ENCODE results near the gene RFNG. TPM values are rescaled to one million over a fixed set of nuclear protein-coding genes. Genes with fewer than 3 reads are reported as not detected.

Gene RFNG
- total RNA-seq, 2 donors from 2014 or later, result 46.3 to 54.5 TPM

DNA sequence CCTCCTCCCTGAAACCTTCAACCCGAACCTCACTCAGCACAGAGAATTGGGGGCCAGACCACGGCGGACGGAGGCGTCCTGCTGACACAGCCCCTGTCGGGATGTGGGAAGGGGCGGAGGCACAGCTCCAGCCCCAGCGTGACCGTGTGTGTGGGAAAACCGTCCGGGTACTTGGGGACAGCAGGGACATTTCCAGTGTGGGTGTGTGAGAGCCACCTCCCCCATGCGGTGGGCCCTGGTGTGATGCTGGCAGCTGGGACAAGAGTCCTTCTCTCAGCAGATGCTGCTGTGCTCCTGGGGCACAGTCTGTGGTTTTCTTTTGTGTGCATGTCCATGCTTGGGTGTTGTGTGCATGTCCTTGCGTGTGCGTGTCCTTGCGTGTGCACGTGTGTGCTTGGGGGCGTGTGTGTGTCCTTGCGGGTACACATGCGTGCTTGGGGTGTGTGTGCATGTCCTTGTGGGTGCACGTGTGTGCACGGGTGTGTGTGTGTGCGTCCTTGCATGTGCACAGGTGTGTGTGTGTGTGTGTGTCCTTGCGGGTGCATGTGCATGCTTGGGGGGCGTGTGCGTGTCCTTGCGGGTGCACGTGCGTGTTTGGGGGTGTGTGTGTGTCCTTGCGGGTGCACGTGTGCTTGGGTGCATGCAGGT lies 45.8 kb downstream of the RFNG start:
- Histone ChIP-seq H3K4me1 (ENCODE audit: control insufficient read depth, insufficient read depth, low read length) (no peaks in the 10 kb centered on the region), H3K27me3 (ENCODE audit: control insufficient read depth, insufficient read depth, low read length, poor library complexity, severe bottlenecking) (no peaks in the 10 kb centered on the region), H3K4me3 (ENCODE audit: low read length) (no peak overlapping the region), H3K9ac (ENCODE audit: extremely low read depth, low read length, poor library complexity, severe bottlenecking) (no peak overlapping the region), H3K27ac (ENCODE audit: low read depth, low read length) (no peak overlapping the region), H3K36me3 (ENCODE audit: control insufficient read depth, insufficient read depth, low read length) (no peaks in the 10 kb centered on the region), H3K9me3 (ENCODE audit: control insufficient read depth, low read length) (no peaks in the 10 kb centered on the region)
- Mint-ChIP-seq H3K9me3 (no peaks in the 10 kb centered on the region), H3K27me3 (ENCODE audit: insufficient read depth) (no peaks in the 10 kb centered on the region), H3K36me3 (ENCODE audit: low read depth) (no peaks in the 10 kb centered on the region), H3K27ac (no peak overlapping the region), H3K4me3 (no peak overlapping the region), H3K4me1 (no peaks in the 10 kb centered on the region)
- TF ChIP-seq, protein P1, sequence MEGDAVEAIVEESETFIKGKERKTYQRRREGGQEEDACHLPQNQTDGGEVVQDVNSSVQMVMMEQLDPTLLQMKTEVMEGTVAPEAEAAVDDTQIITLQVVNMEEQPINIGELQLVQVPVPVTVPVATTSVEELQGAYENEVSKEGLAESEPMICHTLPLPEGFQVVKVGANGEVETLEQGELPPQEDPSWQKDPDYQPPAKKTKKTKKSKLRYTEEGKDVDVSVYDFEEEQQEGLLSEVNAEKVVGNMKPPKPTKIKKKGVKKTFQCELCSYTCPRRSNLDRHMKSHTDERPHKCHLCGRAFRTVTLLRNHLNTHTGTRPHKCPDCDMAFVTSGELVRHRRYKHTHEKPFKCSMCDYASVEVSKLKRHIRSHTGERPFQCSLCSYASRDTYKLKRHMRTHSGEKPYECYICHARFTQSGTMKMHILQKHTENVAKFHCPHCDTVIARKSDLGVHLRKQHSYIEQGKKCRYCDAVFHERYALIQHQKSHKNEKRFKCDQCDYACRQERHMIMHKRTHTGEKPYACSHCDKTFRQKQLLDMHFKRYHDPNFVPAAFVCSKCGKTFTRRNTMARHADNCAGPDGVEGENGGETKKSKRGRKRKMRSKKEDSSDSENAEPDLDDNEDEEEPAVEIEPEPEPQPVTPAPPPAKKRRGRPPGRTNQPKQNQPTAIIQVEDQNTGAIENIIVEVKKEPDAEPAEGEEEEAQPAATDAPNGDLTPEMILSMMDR (conservative IDR thresholded peaks at IDR 0.05), result no peak
- no peak for DNase-seq
- 89 to 94% methylated on average over 15 to 30 of the region's 30 CpGs for WGBS, 2 experiments (ENCODE audit: insufficient coverage in 1 of 2, insufficient read length in 1 of 2)

DNA sequence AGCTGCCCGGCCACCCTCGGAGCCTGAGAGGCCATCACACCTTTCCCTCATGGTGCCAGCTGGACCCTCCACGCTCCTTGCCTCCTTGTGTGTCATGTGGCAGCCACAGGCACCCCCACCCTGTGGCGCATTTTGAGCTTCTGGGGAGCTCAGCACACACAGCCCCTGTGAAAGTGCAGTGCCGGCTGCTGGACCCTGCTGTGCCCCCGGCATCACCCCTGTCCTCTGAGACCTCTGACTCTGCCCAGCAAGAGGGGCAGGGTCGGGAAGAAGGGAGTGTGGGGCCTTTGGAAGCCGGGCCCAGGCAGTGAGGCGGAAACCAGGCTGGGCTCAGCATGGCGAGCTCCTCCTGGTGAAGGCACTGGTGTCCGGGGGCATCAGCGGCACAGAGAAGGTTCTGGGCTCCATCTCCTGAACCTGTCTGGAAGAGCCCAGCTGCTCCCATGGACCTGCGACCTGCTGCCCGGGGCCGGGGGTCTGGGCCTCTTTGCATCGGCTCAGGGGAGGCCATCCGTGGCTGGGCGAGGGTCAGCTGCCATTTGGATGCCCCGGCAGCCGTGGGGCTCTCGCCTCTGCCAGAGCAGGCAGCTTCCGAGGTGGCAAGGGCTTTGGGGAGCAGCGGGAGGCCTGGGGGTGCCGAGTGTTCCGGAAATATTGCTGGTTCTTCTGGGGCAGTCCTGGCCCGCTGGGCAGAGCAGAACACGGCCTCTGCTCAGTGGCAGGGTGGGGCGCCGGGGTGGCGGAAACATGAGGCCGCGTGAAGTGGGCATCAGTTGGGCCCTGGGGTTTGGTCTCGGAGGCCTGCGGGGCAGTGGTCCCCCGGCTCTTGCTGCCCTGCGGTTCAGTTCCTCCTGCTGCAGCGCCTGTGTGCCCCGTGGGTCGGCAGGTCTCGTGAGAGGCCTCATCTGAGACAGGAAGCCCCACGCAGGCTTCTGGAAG lies 46.8 kb downstream of the RFNG start:
- Mint-ChIP-seq H3K4me3 (no peak overlapping the region), H3K27ac (no peak overlapping the region), H3K4me1 (no peaks in the 10 kb centered on the region), H3K9me3 (no peaks in the 10 kb centered on the region), H3K36me3 (ENCODE audit: low read depth) (no peaks in the 10 kb centered on the region), H3K27me3 (ENCODE audit: insufficient read depth) (no peaks in the 10 kb centered on the region)
- Histone ChIP-seq H3K9me3 (ENCODE audit: control insufficient read depth, low read length) (no peaks in the 10 kb centered on the region), H3K27me3 (ENCODE audit: control insufficient read depth, insufficient read depth, low read length, poor library complexity, severe bottlenecking) (no peaks in the 10 kb centered on the region), H3K4me1 (ENCODE audit: control insufficient read depth, insufficient read depth, low read length) (no peaks in the 10 kb centered on the region), H3K36me3 (ENCODE audit: control insufficient read depth, insufficient read depth, low read length) (no peaks in the 10 kb centered on the region), H3K9ac (ENCODE audit: extremely low read depth, low read length, poor library complexity, severe bottlenecking) (no peak overlapping the region), H3K27ac (ENCODE audit: low read depth, low read length) (no peak overlapping the region), H3K4me3 (ENCODE audit: low read length) (no peak overlapping the region)
- no peak for DNase-seq
- 94 to 97% methylated on average over 27 to 41 of the region's 41 CpGs for WGBS, 2 experiments (ENCODE audit: insufficient coverage in 1 of 2, insufficient read length in 1 of 2)
- TF ChIP-seq, protein P1 (conservative IDR thresholded peaks at IDR 0.05), result no peak

DNA sequence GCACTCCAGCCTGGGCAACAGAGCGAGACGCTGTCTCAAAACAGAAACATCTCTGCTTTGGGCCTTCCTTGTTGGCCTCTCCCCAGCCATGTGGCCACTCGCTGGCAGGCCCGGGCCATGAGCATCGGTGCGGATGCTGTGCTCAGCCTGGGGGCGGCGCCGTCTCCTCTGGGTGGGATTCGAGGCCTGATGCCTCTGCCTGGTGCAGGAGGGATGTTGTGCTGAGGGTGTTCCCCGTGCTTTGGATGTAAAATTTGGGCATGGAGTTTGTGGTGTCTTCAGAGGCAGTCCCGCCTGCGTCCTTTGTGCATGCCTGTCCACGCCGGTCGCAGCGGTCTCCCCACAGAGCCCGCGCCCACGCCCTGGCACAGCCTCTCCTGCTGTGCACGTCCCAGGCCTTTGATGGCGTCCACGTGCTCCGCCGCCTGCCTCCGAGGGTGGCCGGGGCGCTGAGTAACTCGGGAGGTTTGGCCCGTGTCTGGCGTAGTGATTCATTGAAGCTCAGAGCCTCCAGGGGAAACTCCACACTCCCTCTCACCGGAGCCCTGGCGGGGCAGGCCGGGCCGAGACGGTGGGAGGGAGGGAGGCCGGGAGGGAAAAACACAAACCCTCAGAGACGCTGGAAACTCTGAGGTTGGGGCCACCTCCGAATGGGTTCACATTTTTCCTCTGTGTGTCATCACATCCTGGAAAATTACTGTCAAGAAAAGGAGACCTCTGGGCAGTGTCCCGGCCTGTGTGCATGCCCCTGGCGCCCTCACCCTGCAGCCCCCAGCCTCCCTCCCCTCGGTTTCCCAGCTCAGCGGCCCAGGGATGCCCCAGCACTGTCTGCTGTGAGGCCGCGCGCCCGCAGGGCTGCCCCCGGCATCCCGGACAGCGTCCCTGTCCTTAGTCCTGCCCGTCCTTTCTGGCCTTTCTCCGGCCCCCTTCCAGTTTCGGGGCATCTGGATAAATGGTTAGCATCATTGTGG lies 47.9 kb downstream of the RFNG start:
- WGBS, 2 experiments (ENCODE audit: insufficient coverage in 1 of 2, insufficient read length in 1 of 2), result 83 to 89% methylated on average over 28 to 53 of the region's 53 CpGs
- H3K36me3 Mint-ChIP-seq (ENCODE audit: low read depth), result no peaks in the 10 kb centered on the region
- H3K36me3 ChIP-seq (ENCODE audit: control insufficient read depth, insufficient read depth, low read length), result no peaks in the 10 kb centered on the region
- peak overlapping the region; percentile 66 for H3K27ac ChIP-seq (ENCODE audit: low read depth, low read length)
- H3K4me1 Mint-ChIP-seq, result no peaks in the 10 kb centered on the region
- no peak overlapping the region for H3K4me3 Mint-ChIP-seq
- no peak overlapping the region for H3K27ac Mint-ChIP-seq
- no peaks in the 10 kb centered on the region for H3K4me1 ChIP-seq (ENCODE audit: control insufficient read depth, insufficient read depth, low read length)
- H3K9me3 ChIP-seq (ENCODE audit: control insufficient read depth, low read length), result no peaks in the 10 kb centered on the region
- H3K9ac ChIP-seq (ENCODE audit: extremely low read depth, low read length, poor library complexity, severe bottlenecking), result no peak overlapping the region
- no peak overlapping the region for H3K4me3 ChIP-seq (ENCODE audit: low read length)
- H3K9me3 Mint-ChIP-seq, result no peaks in the 10 kb centered on the region
- H3K27me3 ChIP-seq (ENCODE audit: control insufficient read depth, insufficient read depth, low read length, poor library complexity, severe bottlenecking), result no peaks in the 10 kb centered on the region
- peak; percentile 80 for DNase-seq
- TF ChIP-seq, protein P1 (conservative IDR thresholded peaks at IDR 0.05), result no peak
- H3K27me3 Mint-ChIP-seq (ENCODE audit: insufficient read depth), result no peaks in the 10 kb centered on the region
